A549 (cell line): Measurements from ENCODE around the gene GRID1. TPM values are rescaled to one million over a fixed set of nuclear protein-coding genes. Genes with fewer than 3 reads are reported as not detected.

ENCODE experiments used
- ATAC-seq, 2 experiments: fragments of 200-7000 bp in 1 of 2; fragments of >200 bp in 1 of 2; cut with Nextera tagmentation in 1 of 2; cut with Tn5 transposase in 1 of 2; 3 replicates each; pipeline versions ENCODE4 v1.8.0 to v1.9.1; 2018 to 2020; ENCODE audit warnings: mild to moderate bottlenecking in 1 of 2, moderate library complexity in 1 of 2
- CTCF ChIA-PET: fragments of 300-600 bp; sonication (Branson Sonifier 250); formaldehyde crosslinking; extraction: SDS; loops from one replicate; lab custom pipeline; 2021; ENCODE audit warnings: antibody characterized with exemption, inconsistent platforms; lab: Yijun Ruan, JAX
- POLR2A ChIA-PET: fragments of 350-600 bp; formaldehyde crosslinking; extraction: SDS; loops from one replicate; lab custom pipeline; 2021; ENCODE audit warnings: antibody characterized with exemption, inconsistent platforms; lab: Yijun Ruan, JAX
- DNase-seq, 2 experiments: peaks; one replicate each; pipeline versions ENCODE4 v3.0.0 to v3.0.0-alpha.2; 2011 to 2016; ENCODE audit warnings: low read depth in 1 of 2, low spot score in 1 of 2
- FAIRE-seq: peaks from 2 replicates; lab custom pipeline; 2011; peaks lifted over from hg19 to GRCh38; lab: Jason Lieb, UNC
- H3K27ac ChIP-seq, 2 experiments: fragments of >200 bp; sonication (Bioruptor Twin); formaldehyde crosslinking; 3 replicates each; pipeline ENCODE4 v1.5.1; 2016 to 2017
- H3K4me1 ChIP-seq: fragments of >200 bp; sonication (Bioruptor Twin); formaldehyde crosslinking; 3 replicates; pipeline ENCODE4 v1.6.1; 2016
- H3K4me2 ChIP-seq: fragments of >200 bp; sonication (Bioruptor Twin); formaldehyde crosslinking; 3 replicates; pipeline ENCODE4 v1.6.1; 2016
- H3K4me3 ChIP-seq: fragments of >200 bp; sonication (Bioruptor Twin); formaldehyde crosslinking; 3 replicates; pipeline ENCODE4 v1.5.1; 2016
- H3K9me3 ChIP-seq: fragments of >200 bp; sonication (Bioruptor Twin); formaldehyde crosslinking; 3 replicates; pipeline ENCODE4 v1.6.1; 2016
- CBX2 ChIP-seq: fragments of 200-600 bp; sonication (generic); IDR thresholded peaks from 2 replicates; pipeline ENCODE4 v1.6.1; 2016; ENCODE audit warnings: low read depth, mild to moderate bottlenecking, borderline replicate concordance
- CEBPB ChIP-seq, 2 experiments: fragments of >200 bp in 1 of 2; sonication (Bioruptor Twin) in 1 of 2; formaldehyde crosslinking in 1 of 2; IDR thresholded peaks; 2 replicates each; pipeline ENCODE4 v1.6.1; 2012 to 2016
- E2F6 ChIP-seq: IDR thresholded peaks from 2 replicates; pipeline ENCODE4 v1.6.1; 2012; ENCODE audit warnings: low read depth, borderline replicate concordance
- EHMT2 ChIP-seq: fragments of 200-600 bp; sonication (generic); IDR thresholded peaks from 2 replicates; pipeline ENCODE4 v1.6.1; 2016; ENCODE audit warnings: antibody characterized with exemption, low read depth, mild to moderate bottlenecking, moderate library complexity
- EP300 ChIP-seq, 2 experiments: fragments of >200 bp; sonication (Bioruptor Twin); formaldehyde crosslinking; IDR thresholded peaks; 2 replicates in 1 of 2; 3 replicates in 1 of 2; pipeline ENCODE4 v1.6.1; 2016 to 2017
- FOSB ChIP-seq: fragments of 250-450 bp; sonication (Bioruptor Pico); IDR thresholded peaks from 2 replicates; pipeline ENCODE4 v1.5.0; 2020; ENCODE audit warnings: mild to moderate bottlenecking, moderate library complexity
- FOSL2 ChIP-seq, 2 experiments: fragments of 450-650 bp in 1 of 2; fragments of >200 bp in 1 of 2; sonication (Bioruptor Twin) in 1 of 2; formaldehyde crosslinking; IDR thresholded peaks; 2 replicates each; pipeline versions ENCODE4 v1.5.0 to v1.6.1; 2016 to 2020; ENCODE audit warnings: mild to moderate bottlenecking in 1 of 2, moderate library complexity in 1 of 2
- GATA3 ChIP-seq: IDR thresholded peaks from 2 replicates; pipeline ENCODE4 v1.6.1; 2012; ENCODE audit warnings: borderline replicate concordance
- HMGXB4 ChIP-seq: fragments of 250-450 bp; sonication (Bioruptor Pico); IDR thresholded peaks from 2 replicates; pipeline ENCODE4 v1.5.0; 2021; ENCODE audit warnings: mild to moderate bottlenecking, moderate library complexity, borderline replicate concordance
- HOXA7 ChIP-seq: fragments of 250-450 bp; sonication (Bioruptor Pico); IDR thresholded peaks from 2 replicates; pipeline ENCODE4 v1.5.0; 2020; ENCODE audit warnings: mild to moderate bottlenecking, moderate library complexity
- JUNB ChIP-seq: fragments of >200 bp; sonication (Bioruptor Twin); formaldehyde crosslinking; IDR thresholded peaks from 2 replicates; pipeline ENCODE4 v1.6.1; 2016
- KDM1A ChIP-seq: fragments of 200-600 bp; sonication (generic); IDR thresholded peaks from 2 replicates; pipeline ENCODE4 v1.6.1; 2016; ENCODE audit warnings: low read depth, mild to moderate bottlenecking
- KDM5A ChIP-seq: fragments of 200-600 bp; sonication (generic); IDR thresholded peaks from 2 replicates; pipeline ENCODE4 v1.6.1; 2016; ENCODE audit warnings: antibody characterized with exemption, mild to moderate bottlenecking
- MYC ChIP-seq: IDR thresholded peaks from 2 replicates; pipeline ENCODE4 v1.6.1; 2012; ENCODE audit warnings: mild to moderate bottlenecking, inconsistent platforms, low read length, improper control_type of control experiment, borderline replicate concordance
- NR3C1 ChIP-seq: fragments of >200 bp; sonication (Bioruptor Twin); formaldehyde crosslinking; IDR thresholded peaks from 3 replicates; pipeline ENCODE4 v1.6.1; 2017
- RCOR1 ChIP-seq: fragments of 150-350 bp; IDR thresholded peaks from 2 replicates; pipeline ENCODE4 v1.6.1; 2014; ENCODE audit warnings: antibody characterized with exemption, low read length, low read depth
- TFCP2L1 ChIP-seq: fragments of 250-450 bp; sonication (Bioruptor Pico); IDR thresholded peaks from 2 replicates; pipeline ENCODE4 v1.5.0; 2021; ENCODE audit warnings: mild to moderate bottlenecking
- ZNF302 ChIP-seq: fragments of 250-450 bp; sonication (Bioruptor Pico); IDR thresholded peaks from 2 replicates; pipeline ENCODE4 v1.9.0; 2021; ENCODE audit warnings: inconsistent platforms, mild to moderate bottlenecking, moderate library complexity
- WGBS: methylation state at CpG from one replicate; pipeline ENCODE4 v1.1.6; 2017; ENCODE audit errors: missing lambda C conversion rate; 5-methylcytosine and 5-hydroxymethylcytosine counted together
- polyA plus RNA-seq, 4 experiments: library from polyadenylated mRNA; depleted of rRNA in 3 of 4; stranded (reverse); fragments of >200 nt; fragmentation: RNase III in 1 of 4; extraction: RNeasy Plus Mini Kit Qiagen cat#74134 plus additional on column Dnase treatment in 1 of 4; gene quantifications; 2 replicates in 3 of 4; 3 replicates in 1 of 4; pipeline ENCODE4 v1.2.3, GENCODE V29; 2011 to 2017
- TF ChIP-seq, protein P1 (sequence below): fragments of 150-350 bp; IDR thresholded peaks from 2 replicates; pipeline ENCODE4 v1.6.1; 2014; ENCODE audit warnings: low read depth, mild to moderate bottlenecking, low read length
- TF ChIP-seq, protein P2 (sequence below): fragments of 250-450 bp; sonication (Bioruptor Pico); IDR thresholded peaks from 2 replicates; pipeline ENCODE4 v1.5.0; 2020; ENCODE audit warnings: low read depth, mild to moderate bottlenecking, moderate library complexity
- TF ChIP-seq, protein P3 (sequence below): IDR thresholded peaks from 2 replicates; pipeline ENCODE4 v1.6.1; 2012
- TF ChIP-seq, protein P4 (sequence below): fragments of 450-650 bp; IDR thresholded peaks from 2 replicates; pipeline ENCODE4 v1.6.1; 2014; ENCODE audit warnings: antibody characterized with exemption

GRID1 gene
- polyA plus RNA-seq, 2 of the 4 experiments (the other 2 are of a cell fraction): 0.14 to 0.30 TPM

GRCh38 chr10:86042161-86042560 is 324.4 kb downstream of the GRID1 start (continued):
- no peak for TF ChIP-seq MYC

DNA sequence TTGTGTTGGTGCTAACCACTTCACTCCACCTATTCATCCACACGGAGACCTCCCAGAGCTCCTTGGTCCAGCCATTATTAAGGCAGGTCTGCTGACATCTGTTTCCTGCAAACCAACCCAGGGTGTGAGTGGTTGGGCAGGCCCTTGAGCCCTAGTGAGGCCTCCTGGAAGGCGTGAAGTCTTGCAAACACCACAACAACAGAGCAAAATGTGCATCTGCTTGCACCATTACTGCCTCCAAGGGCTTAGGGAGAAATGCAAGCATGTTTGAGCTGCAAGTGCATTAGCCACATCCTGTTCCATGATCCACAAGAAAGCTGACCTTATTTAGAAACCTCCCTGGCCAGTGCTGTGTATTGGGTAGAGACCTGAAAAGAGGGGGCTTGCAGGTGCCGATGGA is 325.5 kb downstream of the GRID1 start:
- ChIA-PET CTCF (interaction anchor here (1.9 kb wide), 1 partner anchor 45 kb away, joined by 4 read pairs; no protein-coding TSS in a partner anchor), POLR2A (no interaction called here)
- ATAC-seq: no peak
- WGBS: 28% methylated on average over 3 of the region's 3 CpGs
- no peaks in the 10 kb centered on the region for H3K4me1 ChIP-seq
- H3K4me3 ChIP-seq: no peak overlapping the region
- DNase-seq: no peak
- no peak overlapping the region for H3K4me2 ChIP-seq
- H3K9me3 ChIP-seq: no peaks in the 10 kb centered on the region
- TF ChIP-seq TFCP2L1: no peak
- no peak for TF ChIP-seq KDM5A
- TF ChIP-seq CBX2: no peak
- no peak for TF ChIP-seq E2F6
- TF ChIP-seq, protein P1, sequence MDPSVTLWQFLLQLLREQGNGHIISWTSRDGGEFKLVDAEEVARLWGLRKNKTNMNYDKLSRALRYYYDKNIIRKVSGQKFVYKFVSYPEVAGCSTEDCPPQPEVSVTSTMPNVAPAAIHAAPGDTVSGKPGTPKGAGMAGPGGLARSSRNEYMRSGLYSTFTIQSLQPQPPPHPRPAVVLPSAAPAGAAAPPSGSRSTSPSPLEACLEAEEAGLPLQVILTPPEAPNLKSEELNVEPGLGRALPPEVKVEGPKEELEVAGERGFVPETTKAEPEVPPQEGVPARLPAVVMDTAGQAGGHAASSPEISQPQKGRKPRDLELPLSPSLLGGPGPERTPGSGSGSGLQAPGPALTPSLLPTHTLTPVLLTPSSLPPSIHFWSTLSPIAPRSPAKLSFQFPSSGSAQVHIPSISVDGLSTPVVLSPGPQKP: no peak
- TF ChIP-seq CEBPB (IDR thresholded peaks at IDR 0.05): no peak
- no peak for TF ChIP-seq FOSB (CRISPR knock-in tag)
- no peak for FAIRE-seq
- H3K27ac ChIP-seq: no peak overlapping the region

- POLR2A ChIA-PET: no interaction called here
Measured at GRCh38 chr10:86038371-86038770, 328.2 kb downstream of the GRID1 start.

More at GRCh38 chr10:86038371-86038770, 328.2 kb downstream of the GRID1 start:
- no peak overlapping the region for H3K4me2 ChIP-seq
- FAIRE-seq (no peak), DNase-seq (no peak), ATAC-seq (no peak)
- CTCF ChIA-PET: no interaction called here
- TF ChIP-seq HOXA7 (CRISPR knock-in tag) (no peak), JUNB (no peak), HMGXB4 (CRISPR knock-in tag) (no peak), EHMT2 (no peak), KDM1A (no peak), FOSL2 (IDR thresholded peaks at IDR 0.05) (no peak), FOSL2 (CRISPR knock-in tag; IDR thresholded peaks at IDR 0.05) (no peak), MYC (no peak), EP300 (IDR thresholded peaks at IDR 0.05) (no peak), RCOR1 (no peak), NR3C1 (no peak), CBX2 (no peak), ZNF302 (CRISPR knock-in tag) (no peak), GATA3 (no peak)
- TF ChIP-seq, protein P2, sequence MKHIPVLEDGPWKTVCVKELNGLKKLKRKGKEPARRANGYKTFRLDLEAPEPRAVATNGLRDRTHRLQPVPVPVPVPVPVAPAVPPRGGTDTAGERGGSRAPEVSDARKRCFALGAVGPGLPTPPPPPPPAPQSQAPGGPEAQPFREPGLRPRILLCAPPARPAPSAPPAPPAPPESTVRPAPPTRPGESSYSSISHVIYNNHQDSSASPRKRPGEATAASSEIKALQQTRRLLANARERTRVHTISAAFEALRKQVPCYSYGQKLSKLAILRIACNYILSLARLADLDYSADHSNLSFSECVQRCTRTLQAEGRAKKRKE (CRISPR knock-in tag): no peak
- TF ChIP-seq, protein P3, sequence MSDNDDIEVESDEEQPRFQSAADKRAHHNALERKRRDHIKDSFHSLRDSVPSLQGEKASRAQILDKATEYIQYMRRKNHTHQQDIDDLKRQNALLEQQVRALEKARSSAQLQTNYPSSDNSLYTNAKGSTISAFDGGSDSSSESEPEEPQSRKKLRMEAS: no peak
- TF ChIP-seq, protein P4, sequence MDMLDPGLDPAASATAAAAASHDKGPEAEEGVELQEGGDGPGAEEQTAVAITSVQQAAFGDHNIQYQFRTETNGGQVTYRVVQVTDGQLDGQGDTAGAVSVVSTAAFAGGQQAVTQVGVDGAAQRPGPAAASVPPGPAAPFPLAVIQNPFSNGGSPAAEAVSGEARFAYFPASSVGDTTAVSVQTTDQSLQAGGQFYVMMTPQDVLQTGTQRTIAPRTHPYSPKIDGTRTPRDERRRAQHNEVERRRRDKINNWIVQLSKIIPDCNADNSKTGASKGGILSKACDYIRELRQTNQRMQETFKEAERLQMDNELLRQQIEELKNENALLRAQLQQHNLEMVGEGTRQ: no peak
- no peaks in the 10 kb centered on the region for H3K4me1 ChIP-seq
- WGBS: 7% methylated on average over 1 of the region's 1 CpG
- H3K27ac ChIP-seq: no peak overlapping the region
- no peaks in the 10 kb centered on the region for H3K9me3 ChIP-seq
- H3K4me3 ChIP-seq: no peak overlapping the region
